ENCODE results near the gene DRG2.

Gene DRG2, protein sequence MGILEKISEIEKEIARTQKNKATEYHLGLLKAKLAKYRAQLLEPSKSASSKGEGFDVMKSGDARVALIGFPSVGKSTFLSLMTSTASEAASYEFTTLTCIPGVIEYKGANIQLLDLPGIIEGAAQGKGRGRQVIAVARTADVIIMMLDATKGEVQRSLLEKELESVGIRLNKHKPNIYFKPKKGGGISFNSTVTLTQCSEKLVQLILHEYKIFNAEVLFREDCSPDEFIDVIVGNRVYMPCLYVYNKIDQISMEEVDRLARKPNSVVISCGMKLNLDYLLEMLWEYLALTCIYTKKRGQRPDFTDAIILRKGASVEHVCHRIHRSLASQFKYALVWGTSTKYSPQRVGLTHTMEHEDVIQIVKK

DNA sequence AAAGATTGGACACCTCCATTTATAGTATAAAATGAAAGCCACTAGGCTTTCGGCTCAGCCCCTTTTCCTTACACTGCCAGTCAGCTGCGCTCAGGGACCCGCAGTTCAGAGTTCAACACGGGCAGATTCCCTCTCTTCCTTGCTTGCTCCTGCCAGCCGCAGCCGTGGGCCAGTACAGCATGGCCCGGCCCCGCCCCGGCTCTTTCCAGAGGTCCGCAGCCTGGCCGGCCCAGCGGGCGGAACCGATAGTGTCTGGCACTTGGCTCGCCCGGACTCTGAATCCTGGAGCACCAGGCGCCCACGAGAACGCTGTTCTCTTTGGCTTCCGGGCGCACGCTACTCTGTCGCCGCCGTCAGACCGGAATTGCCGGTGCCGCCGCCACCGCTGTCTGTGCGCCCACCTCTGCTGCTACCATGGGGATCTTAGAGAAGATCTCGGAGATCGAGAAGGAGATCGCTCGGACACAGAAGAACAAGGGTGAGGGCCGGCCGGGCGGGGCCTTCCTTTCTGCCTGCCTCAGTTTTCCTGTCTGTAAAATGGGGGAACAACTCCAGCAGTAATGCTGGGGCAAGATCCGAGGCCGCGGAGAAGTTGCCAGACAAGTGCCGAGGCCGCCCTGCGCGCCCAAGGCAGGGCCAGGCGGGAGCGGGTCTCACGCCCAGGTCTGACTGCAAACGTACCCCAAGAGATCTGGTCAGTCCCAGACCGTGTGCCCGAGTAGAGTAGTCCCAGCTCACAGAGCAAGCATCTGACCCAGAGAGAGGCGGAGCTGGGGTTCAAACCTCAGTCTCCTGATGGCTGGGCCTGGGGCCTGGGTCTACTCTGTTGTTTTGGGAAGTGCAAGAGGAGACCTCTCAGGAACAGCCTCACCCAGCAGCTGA lies at the start of gene DRG2:
DRG2 (plus strand) TSS at position 339 of the 882 bp plus-strand sequence; CDS start at position 415, 76 bp downstream.
- DNase-seq (ENCODE audit: low read depth in 2 of 2): peak; percentile 85 to 90

DNA sequence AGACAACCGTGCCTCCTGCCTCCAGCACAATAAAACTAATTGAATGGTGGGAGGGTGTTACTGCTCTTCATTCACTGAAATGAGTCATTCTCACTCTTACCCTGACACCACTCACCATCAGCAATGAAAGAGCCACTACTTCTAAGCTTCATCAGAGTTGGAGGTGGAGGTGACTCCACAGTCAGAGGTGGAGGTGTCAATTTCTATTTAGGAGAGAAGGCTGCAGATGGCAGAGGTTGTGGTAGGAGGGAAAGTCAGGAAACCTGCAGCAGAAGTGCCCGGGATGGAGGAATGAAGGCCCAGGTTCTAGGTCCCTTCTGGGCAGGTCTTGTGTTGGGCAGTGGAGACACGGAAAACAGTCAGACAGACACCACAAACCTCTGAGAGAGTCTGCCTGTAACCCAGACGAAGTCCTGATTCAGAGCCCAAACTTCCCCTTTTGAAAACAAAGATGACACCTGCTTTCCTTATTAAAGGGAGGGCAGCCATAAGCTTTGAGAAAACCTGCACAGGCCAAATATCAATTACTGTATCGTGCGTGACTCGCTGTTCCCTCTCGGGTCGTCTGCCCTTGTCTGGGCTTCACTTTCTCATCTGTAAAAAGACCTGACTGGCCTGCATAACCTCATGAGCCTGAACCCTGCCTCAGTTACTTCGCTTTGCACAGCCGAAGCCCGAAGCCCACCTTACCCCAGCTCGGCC lies 49.4 kb upstream of the DRG2 start:
- peak; percentile 5 for DNase-seq (ENCODE audit: low read depth in 2 of 2)

DNA sequence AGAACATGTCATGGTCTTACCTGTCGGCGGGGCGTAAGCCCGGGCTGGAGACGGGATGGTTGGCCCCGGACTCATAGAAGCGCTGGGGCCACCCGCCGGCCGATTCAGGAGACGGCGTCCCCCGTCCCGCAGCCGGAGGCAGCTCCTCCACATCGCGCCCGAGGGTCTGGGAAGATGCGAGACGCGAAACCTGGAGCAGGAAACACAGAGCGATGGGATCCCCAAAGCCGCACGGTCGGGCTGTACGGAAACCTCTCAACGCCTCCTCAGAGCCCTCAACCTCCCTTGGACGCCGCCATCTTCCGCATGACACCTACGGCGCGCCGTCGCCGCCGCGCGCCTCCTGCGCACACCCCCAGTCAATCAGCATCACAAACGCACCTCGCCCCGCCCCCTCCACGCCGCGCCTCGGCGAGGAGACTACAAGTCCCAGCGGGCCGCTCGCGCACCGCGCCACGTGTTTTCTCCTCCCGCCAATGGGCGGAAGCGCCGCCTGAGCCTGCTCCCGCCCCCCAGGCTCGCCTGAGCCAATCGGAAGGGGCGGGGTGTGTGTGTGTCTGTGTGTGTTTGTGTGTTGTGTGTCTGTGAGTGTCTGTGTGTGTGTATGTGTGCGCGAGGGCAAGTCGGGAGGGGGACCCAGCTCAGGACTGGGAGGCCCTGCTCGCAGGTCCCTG lies 48.8 kb upstream of the DRG2 start, which contains the start of the genes ATPAF2 and GID4:
ATPAF2 (minus strand) TSS at position 308 of the 674 bp plus-strand sequence; CDS start at position 153, 155 bp downstream.
GID4 (plus strand) TSS at position 548 of the 674 bp plus-strand sequence; CDS start at position 605, 57 bp downstream.
- peak; percentile 99 for DNase-seq (ENCODE audit: low read depth in 2 of 2)

DNA sequence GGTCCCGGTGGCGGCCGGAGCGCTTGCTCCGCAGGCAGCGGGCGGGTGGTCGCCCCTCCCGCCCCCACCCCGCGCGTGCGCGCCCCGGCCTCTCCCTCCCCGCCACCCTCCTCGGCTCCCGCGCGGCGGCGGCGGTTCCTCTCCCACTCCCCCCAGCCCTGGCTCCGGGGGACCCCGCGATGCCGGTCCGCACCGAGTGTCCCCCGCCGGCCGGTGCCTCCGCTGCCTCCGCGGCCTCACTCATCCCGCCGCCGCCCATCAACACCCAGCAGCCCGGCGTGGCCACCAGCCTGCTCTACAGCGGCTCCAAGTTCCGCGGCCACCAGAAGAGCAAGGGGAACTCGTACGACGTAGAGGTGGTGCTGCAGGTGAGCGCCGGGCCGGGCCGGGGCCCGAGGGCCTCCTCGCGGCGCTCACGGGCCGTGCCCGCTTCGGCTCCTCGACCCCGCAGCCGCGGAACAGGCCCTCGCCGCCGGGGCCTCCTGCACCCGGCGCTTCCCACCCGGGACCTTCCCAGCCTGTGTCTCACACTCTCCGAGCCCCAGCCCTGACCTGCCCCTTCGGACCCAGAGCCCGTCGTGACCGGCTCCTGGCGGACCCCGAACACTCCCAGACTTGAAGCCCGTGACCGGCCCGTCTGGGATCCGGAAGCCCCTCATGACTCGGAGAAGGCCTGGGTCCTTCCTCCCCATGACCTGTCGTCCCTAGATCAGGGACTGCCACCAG lies 48.0 kb upstream of the DRG2 start:
- DNase-seq (ENCODE audit: low read depth in 2 of 2): peak in 1 of 2 donors; percentile 4

DNA sequence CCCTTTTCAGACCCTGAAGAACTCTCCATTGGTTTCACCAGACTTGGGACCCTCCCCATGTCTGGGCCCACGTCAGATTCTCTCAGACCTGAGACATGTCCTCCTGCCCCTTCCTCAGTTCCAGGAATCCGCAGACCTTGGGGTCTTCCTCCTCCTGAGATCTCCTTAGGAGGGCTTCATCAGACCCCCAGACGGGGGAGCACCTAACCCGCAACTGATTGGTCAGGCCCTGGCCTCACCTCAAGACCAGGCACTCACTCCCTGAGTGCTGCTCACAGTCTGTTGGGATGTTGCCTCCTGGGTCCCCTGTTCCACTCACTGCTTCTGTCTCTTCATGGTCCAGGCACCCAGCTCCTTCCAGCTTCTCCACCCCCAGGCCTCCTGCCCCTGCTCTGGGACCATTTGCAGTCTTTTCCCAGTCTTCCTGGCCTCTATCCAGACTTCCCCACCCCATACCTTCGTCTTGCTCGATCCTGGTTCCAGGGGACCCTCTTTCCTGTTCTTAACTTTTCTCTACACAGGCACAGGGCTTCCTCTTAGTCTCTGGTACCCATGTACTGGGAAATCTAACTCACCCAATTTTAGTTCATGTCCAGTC lies 47.4 kb upstream of the DRG2 start:
- no peak for DNase-seq (ENCODE audit: low read depth in 2 of 2)

DNA sequence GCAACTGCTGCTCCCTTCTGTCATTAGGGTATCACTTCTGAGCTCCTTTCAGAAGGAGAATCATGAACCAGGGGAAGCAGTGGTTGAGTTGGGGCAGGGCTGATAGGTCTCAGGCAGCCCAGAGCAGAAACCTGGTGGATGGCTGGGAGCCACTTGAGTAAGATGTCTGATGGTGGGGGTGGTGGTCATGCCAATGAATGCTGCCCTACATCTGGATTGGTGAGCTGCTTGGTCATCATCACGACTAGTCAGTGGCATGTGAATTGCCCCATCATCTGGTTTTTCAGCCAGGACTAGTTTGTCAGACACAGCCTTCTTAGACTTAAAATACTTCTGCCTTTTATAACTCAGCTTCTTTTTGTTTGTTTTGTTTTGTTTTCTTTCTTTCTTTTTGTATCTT lies 46.0 kb upstream of the DRG2 start:
- no peak for DNase-seq (ENCODE audit: low read depth in 2 of 2)

DNA sequence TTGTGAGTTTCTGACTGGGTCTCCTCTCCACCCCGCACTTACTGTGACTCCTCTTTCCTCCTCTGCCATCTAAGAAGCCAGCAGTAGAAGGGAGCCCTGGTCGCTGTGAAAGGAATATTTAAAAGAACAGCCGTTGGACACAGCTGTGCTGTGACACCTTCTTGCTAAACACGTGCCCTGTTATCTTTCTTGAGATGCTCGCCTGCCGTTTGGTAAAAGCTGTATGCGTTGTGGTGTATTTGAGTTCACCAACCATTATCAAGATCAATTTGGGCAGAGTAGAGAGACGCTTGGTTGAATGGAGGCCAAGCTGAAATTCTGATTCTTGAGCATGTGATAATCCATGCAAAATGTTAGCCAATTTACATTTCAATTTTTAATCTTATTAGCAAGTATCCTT lies 44.8 kb upstream of the DRG2 start:
- no peak for DNase-seq (ENCODE audit: low read depth in 2 of 2)

DNA sequence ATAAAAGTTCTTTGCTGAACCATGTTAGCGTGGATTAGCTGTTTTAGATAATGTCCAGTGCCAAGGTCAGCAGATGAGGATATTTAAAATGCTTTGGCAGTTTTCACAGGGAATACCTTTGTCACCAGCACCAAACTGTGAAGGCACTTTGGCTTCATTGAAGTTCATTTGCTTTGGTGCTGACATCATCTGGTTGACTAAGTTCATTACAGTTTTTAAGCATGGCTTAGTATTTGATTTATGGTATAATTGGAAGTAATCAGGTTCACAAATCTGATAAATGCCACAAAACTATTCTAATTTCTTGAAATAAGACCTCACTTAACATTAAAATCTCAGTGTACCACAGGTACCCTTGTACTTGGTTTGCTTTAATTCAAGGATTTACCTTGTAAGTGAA lies 44.3 kb upstream of the DRG2 start:
- no peak for DNase-seq (ENCODE audit: low read depth in 2 of 2)

DNA sequence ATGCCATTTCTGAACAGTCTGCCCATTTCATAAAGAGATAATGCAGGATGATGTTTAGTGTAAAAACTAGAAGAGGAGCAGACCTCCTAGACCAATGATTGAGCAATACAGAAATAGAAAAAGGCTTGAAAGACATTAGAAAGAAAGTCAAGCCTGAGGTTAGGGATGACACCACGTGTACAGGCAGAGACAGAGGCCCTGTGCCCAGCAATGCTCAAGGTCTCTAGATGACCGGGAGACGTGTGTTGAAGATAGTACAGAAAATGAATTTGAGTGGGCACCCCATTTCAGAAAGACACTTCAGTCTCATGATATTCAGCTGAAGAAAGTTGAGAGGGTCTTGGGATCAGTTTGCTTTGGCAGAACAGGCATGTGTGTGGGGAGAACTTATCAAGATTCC lies 43.1 kb upstream of the DRG2 start:
- DNase-seq (ENCODE audit: low read depth in 2 of 2): no peak

DNA sequence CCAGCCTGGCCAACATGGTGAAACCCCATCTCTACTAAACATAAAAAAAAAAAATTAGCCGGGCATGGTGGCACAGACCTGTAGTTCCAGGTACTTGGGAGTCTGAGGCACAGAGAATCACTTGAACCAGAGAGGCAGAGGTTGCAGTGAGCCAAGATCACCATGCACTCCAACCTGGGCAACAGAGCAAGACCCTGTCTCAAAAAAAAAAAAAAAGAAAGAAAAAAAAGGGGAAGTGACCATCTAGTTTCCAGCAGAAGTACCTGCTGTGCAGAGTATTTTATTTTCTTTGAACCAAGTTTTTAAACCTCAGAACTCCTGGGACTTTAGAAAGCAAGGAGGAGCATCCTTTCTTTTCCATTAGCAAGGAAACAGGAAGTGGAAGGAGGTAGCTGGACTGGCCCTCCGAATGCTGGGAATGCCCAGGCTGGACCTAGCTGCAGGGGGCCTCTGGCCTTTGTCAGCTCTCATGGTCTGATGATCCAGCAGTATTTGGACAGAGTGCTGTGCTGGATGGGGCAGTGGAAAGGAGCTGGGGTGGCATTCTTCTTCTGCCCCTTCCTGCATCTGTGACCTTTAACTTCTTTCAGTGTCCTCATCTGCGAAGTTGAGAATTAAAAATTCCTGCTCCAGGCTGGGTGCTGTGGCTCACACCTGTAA lies 41.9 kb upstream of the DRG2 start:
- DNase-seq (ENCODE audit: low read depth in 2 of 2): no peak

DNA sequence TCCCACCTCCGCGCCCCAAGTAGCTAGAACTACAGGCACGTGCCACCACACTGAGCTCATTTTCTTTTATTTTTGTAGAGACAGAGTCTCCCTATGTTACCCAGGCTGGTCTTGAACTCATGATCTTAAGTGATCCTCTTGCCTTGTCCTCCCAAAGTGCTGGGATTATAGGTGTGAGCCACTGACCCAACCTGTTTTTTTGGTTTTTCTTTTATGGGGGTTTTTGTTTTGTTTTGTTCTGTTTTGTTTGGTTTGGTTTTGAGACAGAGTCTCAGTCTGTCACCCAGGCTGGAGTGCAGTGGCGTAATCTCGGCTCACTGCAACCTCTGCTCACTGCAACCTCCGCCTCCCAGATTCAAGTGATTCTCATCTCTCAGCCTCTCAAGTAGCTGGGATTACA lies 32.2 kb upstream of the DRG2 start:
- DNase-seq (ENCODE audit: low read depth in 2 of 2): no peak

DNA sequence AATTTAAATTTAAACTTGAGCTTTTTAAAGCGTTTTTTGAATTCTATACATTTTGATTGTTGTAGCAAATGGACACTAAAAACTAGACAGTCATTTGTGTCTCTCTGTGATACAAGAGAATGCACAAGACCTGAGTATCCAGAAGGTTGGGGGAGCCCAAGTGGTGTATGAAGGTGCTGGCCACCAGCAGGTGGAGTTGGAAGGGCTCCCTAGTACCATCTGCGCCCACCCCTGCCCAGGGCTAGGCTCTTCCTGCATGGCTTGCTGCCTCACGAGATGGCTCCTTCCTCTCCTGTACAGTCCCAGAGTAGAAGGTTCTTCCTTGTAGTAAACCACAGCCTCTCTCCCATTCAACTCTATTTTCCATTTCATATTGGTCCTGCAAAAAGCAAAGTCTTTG lies 31.5 kb upstream of the DRG2 start:
- DNase-seq (ENCODE audit: low read depth in 2 of 2): no peak

DNA sequence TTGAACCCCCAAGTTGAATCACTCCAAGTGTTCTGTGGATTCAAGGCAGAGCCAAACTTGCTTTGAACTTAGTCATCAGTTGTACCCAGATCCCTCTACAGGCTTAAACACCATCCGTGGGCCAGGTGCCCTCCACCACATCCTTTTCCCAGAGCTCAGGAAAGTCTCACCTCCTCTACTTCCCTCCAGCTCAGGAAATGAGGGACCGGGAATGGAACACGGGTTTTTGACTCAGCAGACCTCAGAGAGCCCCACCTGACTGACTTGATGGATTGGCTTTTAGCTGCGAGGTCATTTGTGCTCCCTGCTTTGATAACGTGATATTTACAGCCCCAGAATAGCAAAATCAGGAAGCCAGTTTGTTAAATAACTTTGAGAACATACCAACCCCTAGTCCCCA lies 28.5 kb upstream of the DRG2 start:
- DNase-seq (ENCODE audit: low read depth in 2 of 2): no peak

DNA sequence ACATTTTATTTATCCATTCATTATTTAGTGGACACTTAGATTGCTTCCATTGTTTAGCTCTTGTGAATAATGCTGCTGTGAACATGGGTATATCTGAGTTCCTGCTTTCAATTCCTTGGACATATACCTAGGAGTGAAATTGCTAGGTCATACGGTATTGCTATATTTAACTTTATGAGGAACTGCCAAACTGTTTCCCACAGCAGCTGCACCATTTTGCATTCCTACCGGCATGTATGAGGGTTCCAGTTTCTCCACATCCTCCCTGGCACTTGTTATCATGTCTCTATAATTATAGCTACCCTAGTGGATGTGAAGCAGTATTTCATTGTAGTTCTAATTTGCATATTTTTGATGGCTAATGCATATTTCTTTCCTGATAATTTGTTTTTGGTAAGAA lies 23.7 kb upstream of the DRG2 start:
- DNase-seq (ENCODE audit: low read depth in 2 of 2): no peak

DNA sequence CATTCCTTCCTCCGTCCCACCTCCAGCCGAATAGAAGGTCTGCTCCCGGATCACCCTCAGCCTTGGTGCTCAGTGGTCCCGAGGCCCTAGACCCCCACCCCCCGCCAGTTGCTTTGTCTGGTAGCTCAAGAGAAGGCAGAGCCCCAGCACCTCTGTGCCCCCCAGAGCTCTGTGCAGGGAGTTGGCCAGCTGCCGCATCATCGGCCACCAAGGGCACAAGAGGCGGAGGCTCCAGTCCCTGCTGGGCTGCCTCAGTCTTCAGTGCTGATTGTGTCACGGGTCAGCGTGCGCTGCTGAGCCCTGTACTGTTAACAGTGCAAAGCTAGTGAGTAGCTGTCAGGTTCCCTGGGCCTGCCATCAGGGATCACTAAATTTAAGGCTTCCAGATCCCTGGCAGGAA lies 22.2 kb upstream of the DRG2 start:
- no peak for DNase-seq (ENCODE audit: low read depth in 2 of 2)

DNA sequence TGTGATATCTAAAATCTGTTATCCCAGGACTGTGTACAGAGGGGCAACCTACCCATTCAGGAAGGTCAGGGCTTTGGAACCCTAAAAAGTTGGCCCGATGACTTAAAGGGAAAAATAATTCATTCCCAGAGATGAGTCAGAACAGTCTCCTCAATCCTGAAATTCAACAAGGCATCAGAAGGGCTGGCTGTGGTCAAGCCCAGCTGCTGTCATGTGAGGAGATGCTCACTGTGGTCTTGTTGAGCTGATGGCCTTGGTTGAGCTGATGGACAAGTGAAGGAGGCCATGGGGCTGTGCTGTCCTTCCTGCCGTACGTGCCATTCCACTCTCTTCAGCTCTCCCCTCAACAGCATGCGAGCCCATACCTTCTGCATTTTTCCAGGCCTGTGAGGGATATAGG lies 20.9 kb upstream of the DRG2 start:
- no peak for DNase-seq (ENCODE audit: low read depth in 2 of 2)

DNA sequence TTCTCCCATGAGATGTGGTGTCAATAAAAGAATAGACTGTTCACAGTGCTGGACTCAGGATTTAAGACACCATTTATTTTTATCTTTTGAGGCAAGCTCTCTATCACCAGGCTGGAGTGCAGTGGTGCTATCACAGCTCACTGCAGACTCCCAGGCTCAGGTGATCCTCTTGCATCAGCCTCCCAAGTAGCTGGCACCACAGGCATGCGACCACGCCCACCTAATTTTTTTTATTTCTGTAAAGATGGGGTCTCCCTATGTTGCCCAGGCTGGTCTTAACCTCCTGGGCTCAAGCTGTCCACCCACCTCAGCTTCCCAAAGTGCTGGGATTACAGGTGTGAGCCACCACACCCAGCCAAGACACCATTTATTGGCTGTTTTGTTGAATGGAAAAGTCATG lies 18.6 kb upstream of the DRG2 start:
- no peak for DNase-seq (ENCODE audit: low read depth in 2 of 2)

DNA sequence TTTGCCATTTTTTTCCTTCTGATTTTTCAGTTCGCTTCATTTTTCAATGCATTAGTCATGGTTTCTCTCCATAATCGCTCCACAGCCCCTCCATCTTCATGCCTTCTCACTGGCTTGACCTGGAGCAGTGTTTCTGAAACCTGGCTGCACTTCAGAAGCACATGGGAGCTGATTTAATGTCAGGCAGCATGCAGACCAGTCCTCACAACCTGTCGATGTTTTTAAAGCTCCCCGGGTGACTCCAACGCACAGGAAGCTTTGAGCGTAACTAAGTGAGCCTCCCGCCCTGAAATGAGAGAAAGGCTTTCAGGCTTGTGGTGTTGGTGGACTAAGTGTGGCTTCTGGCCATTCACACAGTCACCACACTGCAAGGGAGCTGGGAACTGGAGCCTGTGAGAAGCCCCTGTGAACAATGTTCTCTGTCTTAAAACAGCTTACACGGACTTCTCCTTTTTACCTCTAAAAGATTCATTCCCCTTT lies 16.8 kb upstream of the DRG2 start:
- DNase-seq (ENCODE audit: low read depth in 2 of 2): no peak

DNA sequence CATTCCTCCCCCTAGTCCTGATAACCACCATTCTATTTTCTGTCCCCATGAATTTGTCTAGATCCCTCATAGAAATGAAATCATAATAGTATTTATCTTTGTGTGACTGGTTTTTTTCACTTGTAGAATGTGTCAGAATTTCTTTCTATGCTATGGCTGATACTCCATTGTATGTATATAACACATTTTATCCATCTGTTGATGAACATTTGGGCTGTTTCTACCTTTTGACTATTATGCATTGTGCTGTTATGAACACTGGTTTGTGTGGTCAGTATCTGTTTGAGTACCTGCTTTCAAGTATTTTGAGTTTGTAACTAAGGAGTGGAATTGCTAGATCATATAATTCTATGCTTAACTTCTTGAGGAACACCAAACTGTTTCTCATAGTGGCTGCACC lies 16.0 kb upstream of the DRG2 start:
- no peak for DNase-seq (ENCODE audit: low read depth in 2 of 2)
